AG10803 (cell line): ENCODE measurements around the gene ARID1B.

Experiments
- DNase-seq: peaks from one replicate; pipeline ENCODE4 v3.0.0; 2010; ENCODE audit warnings: low read depth
- H3K4me3 ChIP-seq: 2 replicates; pipeline ENCODE4 v1.5.1; 2011; ENCODE audit warnings: mild to moderate bottlenecking, low read length, control low read depth
- CTCF ChIP-seq: conservative IDR thresholded peaks from 2 replicates; pipeline ENCODE4 v1.5.1; 2011; ENCODE audit warnings: mild to moderate bottlenecking, low read length, control low read depth, inconsistent platforms

The ARID1B gene

DNA sequence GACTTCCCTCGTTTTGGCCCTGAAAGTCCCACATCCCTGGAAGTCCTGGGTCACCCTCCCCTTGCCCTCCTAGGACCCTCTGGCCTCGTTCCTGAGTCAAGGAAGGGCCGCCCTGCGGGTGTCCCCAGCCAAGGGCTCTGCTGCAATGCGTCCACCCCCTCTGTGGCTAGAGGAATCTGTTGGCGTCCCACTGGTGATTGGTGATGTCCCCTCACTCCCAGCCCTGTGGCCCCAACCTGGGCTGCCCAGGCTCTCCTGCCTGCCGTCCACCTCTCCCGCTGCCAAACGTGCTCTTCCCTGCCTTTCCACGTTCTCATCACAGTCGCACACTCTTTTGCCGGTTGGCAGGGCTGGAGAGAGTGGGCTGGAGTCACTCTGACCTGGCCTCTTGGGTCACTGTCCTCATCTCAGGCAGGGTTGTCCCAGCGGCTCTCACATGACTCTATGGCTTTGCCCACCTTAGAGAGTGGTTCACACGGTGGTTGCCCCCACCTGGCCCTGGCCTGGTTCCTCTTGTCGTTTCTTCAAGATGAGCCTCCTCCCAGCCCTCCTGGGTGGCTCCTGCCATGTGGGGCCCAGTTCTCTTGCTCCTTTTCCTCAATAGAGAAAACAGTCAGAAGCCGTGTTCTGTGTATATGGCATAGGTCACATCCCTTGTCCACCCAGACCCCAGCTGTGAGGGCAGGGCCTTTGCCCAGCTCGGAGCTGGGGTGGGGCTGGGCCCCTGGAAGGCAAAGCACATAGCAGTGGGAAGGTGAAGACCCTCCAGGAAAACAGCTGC, 445.2 kb downstream of the ARID1B start:
- TF ChIP-seq CTCF, result no peak
- no peak overlapping the region for H3K4me3 ChIP-seq
- DNase-seq, result no peak

DNA sequence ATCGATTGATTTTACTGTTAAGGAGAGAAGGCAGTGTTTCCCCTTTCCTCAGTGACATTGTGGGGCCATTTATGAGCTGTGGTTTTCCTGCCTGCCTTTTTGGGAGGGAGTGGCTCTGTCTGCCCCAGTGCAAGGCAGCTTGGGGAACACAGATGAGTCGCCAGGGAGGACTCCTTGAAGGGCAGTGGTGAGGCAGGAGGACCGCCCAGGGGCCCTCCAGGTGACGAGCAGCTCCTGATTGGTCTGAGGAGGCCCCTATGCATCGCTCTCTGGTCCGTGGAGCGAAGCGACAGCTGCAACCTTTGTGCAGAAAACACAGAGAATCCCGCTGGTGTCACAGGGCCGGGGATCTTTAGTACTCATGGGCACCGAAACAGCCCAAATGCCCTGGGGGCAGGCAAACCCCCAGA, 445.8 kb downstream of the ARID1B start:
- H3K4me3 ChIP-seq, result no peak overlapping the region
- no peak for DNase-seq
- no peak for TF ChIP-seq CTCF

DNA sequence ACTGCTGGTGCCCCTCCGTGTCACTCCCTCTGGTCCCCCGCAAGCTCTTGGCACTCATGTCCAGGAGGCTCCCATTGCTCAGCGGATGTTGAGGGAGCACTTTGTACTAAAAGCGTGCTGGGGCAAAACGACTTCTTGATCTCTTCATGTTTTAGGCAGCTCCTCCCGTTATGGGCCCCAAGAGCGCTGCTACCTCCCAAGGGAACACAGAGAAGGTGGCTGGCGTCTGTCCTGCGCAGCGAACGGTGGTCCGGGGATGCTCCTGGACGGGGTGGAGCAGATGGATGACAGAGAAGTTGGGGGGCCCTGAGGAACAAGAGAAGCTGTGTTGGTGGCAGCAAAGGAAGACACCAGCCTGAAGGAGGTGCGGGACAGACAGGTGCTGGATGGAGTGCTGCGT, 446.3 kb downstream of the ARID1B start:
- no peak for DNase-seq
- TF ChIP-seq CTCF, result no peak
- no peak overlapping the region for H3K4me3 ChIP-seq

GRCh38 chr6:157224178-157224950, 447.2 kb downstream of the ARID1B start:
- DNase-seq, result no peak
- no peak overlapping the region for H3K4me3 ChIP-seq
- TF ChIP-seq CTCF, result no peak

DNA sequence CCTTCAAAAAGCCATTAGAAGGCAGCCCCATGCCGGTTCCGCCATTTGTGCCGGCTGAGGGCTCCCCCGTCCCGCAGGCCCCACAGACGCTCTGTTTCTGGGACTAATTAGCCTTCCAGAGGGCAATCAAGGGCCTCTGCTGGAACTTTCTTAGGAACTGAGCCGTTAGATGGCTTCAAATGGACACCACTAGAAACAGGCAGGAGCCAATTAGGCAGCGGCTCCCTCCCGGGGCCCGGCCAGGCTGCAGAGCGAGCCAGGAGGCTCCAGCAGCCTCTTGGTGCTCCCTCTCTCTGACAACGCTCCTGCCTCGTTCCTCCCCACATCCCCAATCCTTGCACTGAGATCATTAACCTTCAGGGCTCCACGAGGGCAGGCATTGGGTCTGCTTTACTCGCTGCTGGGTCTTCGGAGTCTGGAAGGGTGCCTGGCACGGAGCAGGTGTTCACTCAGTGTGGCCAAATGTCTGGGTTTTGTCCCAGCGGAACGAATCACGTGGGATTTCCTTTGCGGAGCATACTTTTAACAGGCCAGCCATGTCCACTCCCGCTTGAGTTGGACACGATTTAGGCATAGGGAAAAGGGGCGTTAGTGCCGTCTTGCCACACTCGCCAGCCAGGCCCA, 447.9 kb downstream of the ARID1B start:
- no peak for DNase-seq
- H3K4me3 ChIP-seq, result no peak overlapping the region

DNA sequence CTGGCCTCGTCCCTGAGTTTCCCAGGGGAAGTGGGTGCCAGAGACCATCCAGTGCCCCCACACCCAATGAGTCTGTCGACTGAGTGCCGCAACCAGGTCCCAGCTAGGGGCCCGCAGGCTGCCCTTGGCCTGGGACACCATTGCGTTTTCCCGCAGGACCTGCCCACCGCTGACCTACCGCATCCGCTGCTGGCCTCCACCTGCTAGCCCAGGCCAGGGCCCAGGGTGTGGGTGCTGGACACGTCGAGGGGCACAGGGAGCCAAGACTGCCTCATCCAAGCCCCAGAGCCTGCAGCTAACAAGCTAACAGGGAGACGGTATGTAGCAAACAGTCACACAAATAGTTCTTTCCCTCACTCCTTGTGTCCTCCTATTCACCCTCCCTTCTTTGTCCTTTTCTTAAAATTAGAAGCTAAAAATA, 448.4 kb downstream of the ARID1B start:
- DNase-seq, result no peak
- no peak overlapping the region for H3K4me3 ChIP-seq
- no peak for TF ChIP-seq CTCF

More for the DNA sequence above, 447.9 kb downstream of the ARID1B start:
- no peak for TF ChIP-seq CTCF
